HepG2 (cell line): ENCODE data around the gene ZNF367. TPM values are rescaled to one million over a fixed set of nuclear protein-coding genes. Genes with fewer than 3 reads are reported as not detected.
A peak's percentile ranks its signal among the peaks of the same experiment; 100 is the strongest.

Source experiments
- ARNTL ChIP-seq: sonication (generic); formaldehyde crosslinking; IDR thresholded peaks from 2 replicates; pipeline ENCODE4 v1.4.0; 2020; ENCODE audit warnings: mild to moderate bottlenecking, missing genetic modification reagents
- CSRNP1 ChIP-seq: sonication (generic); formaldehyde crosslinking; IDR thresholded peaks from 2 replicates; pipeline ENCODE4 v1.8.1; 2023; ENCODE audit warnings: mild to moderate bottlenecking, missing genetic modification reagents
- EEA1 ChIP-seq: sonication (generic); formaldehyde crosslinking; IDR thresholded peaks from 2 replicates; pipeline ENCODE4 v1.5.1; 2020; ENCODE audit warnings: mild to moderate bottlenecking, missing genetic modification reagents, borderline replicate concordance
- EED ChIP-seq: sonication (generic); formaldehyde crosslinking; IDR thresholded peaks from 2 replicates; pipeline ENCODE4 v1.5.0; 2020; ENCODE audit warnings: mild to moderate bottlenecking, missing genetic modification reagents
- FOXP4 ChIP-seq: sonication (generic); formaldehyde crosslinking; IDR thresholded peaks from 2 replicates; pipeline ENCODE4 v1.4.0; 2020; ENCODE audit warnings: missing genetic modification reagents
- JUND ChIP-seq: sonication (generic); formaldehyde crosslinking; IDR thresholded peaks from 2 replicates; pipeline ENCODE4 v1.8.0; 2022; ENCODE audit warnings: mild to moderate bottlenecking, missing genetic modification reagents
- MEIS2 ChIP-seq: sonication (generic); formaldehyde crosslinking; IDR thresholded peaks from 2 replicates; pipeline ENCODE4 v1.9.0; 2021; ENCODE audit warnings: mild to moderate bottlenecking, missing genetic modification reagents
- MXI1 ChIP-seq: IDR thresholded peaks from 3 replicates; pipeline ENCODE4 v1.6.1; 2012; ENCODE audit warnings: low read depth, low read length, inconsistent platforms, borderline replicate concordance
- NR2C2 ChIP-seq: sonication (generic); formaldehyde crosslinking; IDR thresholded peaks from 2 replicates; pipeline ENCODE4 v1.4.0; 2020; ENCODE audit warnings: missing genetic modification reagents, mild to moderate bottlenecking, moderate library complexity, borderline replicate concordance
- RBM22 ChIP-seq: fragments of 200-400 bp; formaldehyde crosslinking; optimal IDR thresholded peaks from 2 replicates; pipeline ENCODE3; 2017; ENCODE audit warnings: mild to moderate bottlenecking, low read length, moderate library complexity
- RFXAP ChIP-seq: sonication (generic); formaldehyde crosslinking; IDR thresholded peaks from 2 replicates; pipeline ENCODE4 v1.4.0; 2020; ENCODE audit warnings: missing genetic modification reagents, borderline replicate concordance
- SP4 ChIP-seq: sonication (generic); formaldehyde crosslinking; IDR thresholded peaks from 2 replicates; pipeline ENCODE4 v1.8.1; 2023; ENCODE audit warnings: mild to moderate bottlenecking, missing genetic modification reagents
- TAF1 ChIP-seq: sonication (generic); formaldehyde crosslinking; IDR thresholded peaks from 2 replicates; pipeline ENCODE4 v1.4.0; 2020; ENCODE audit warnings: missing genetic modification reagents
- ZMAT3 ChIP-seq: sonication (generic); formaldehyde crosslinking; conservative IDR thresholded peaks from 2 replicates; pipeline ENCODE4 v1.7.0; 2021; ENCODE audit warnings: missing genetic modification reagents
- ZMYM3 ChIP-seq: sonication (generic); formaldehyde crosslinking; IDR thresholded peaks from 2 replicates; pipeline ENCODE4 v1.5.1; 2020; ENCODE audit warnings: mild to moderate bottlenecking, missing genetic modification reagents
- ZMYM4 ChIP-seq: sonication (generic); formaldehyde crosslinking; IDR thresholded peaks from 2 replicates; pipeline ENCODE4 v1.8.1; 2023; ENCODE audit warnings: mild to moderate bottlenecking, missing genetic modification reagents
- ZNF337 ChIP-seq: sonication (generic); formaldehyde crosslinking; IDR thresholded peaks from 2 replicates; pipeline ENCODE4 v1.5.1; 2020; ENCODE audit warnings: missing genetic modification reagents, low read depth, mild to moderate bottlenecking, borderline replicate concordance
- ZNF432 ChIP-seq: sonication (generic); formaldehyde crosslinking; IDR thresholded peaks from 2 replicates; pipeline ENCODE4 v1.5.0; 2020; ENCODE audit warnings: missing genetic modification reagents, mild to moderate bottlenecking, borderline replicate concordance
- ZNF558 ChIP-seq: sonication (generic); formaldehyde crosslinking; IDR thresholded peaks from 2 replicates; pipeline ENCODE4 v1.9.0; 2022; ENCODE audit warnings: mild to moderate bottlenecking, missing genetic modification reagents, borderline replicate concordance
- ZNF597 ChIP-seq: sonication (generic); formaldehyde crosslinking; IDR thresholded peaks from 2 replicates; pipeline ENCODE4 v1.5.0; 2020; ENCODE audit warnings: missing genetic modification reagents
- ZNF670 ChIP-seq: sonication (generic); formaldehyde crosslinking; IDR thresholded peaks from 2 replicates; pipeline ENCODE4 v1.8.0; 2022; ENCODE audit warnings: mild to moderate bottlenecking, missing genetic modification reagents, borderline replicate concordance
- ZNF761 ChIP-seq: sonication (generic); formaldehyde crosslinking; conservative IDR thresholded peaks from 2 replicates; pipeline ENCODE4 v1.4.0; 2020; ENCODE audit warnings: mild to moderate bottlenecking, missing genetic modification reagents
- ZSCAN20 ChIP-seq: sonication (generic); formaldehyde crosslinking; IDR thresholded peaks from 2 replicates; pipeline ENCODE4 v1.4.0; 2020; ENCODE audit warnings: missing genetic modification reagents, mild to moderate bottlenecking, borderline replicate concordance
- polyA plus RNA-seq, 8 experiments: library from polyadenylated mRNA; depleted of rRNA in 3 of 8; stranded (reverse) in 7 of 8; unstranded in 1 of 8; fragments of >200 nt; fragmentation: Illumina TruSeq in 4 of 8; extraction: Trizol in 4 of 8; gene quantifications; 2 replicates each; pipeline versions ENCODE4 v1.2.1 to v1.2.3, GENCODE V29; 2011 to 2016; ENCODE audit warnings: low read depth in 4 of 8, missing spikeins in 1 of 8, mixed read lengths in 1 of 8; ENCODE audit not compliant: insufficient read depth in 1 of 8
- total RNA-seq, 5 experiments: library from RNA; depleted of rRNA; stranded (reverse); fragments of >200 nt; fragmentation: Illumina TruSeq; extraction: Trizol; gene quantifications; 2 replicates each; pipeline ENCODE4 v1.2.3, GENCODE V29; 2016; ENCODE audit warnings: low read depth in 1 of 5
- TF ChIP-seq, protein P1 (sequence below): IDR thresholded peaks from 2 replicates; pipeline ENCODE4 v1.6.1; 2016; ENCODE audit warnings: missing genetic modification reagents, missing compliant biosample characterization

The ZNF367 gene
- total and polyA plus RNA-seq, 2 of the 13 experiments (the other 11 are each of a cell fraction or from before 2014, with no cell fraction given) = 2.9 to 7.7 TPM

GRCh38 chr9:96449845-96450612 lies 31.9 kb upstream of the ZNF367 start, which contains the start of gene HABP4 (continued):
- peak; percentile 40; the same call in 1 of the 2 replicates for TF ChIP-seq NR2C2
- TF ChIP-seq ZNF597 = no peak
- no peak for TF ChIP-seq ZMYM3
- no peak for TF ChIP-seq EED (CRISPR knock-in tag)
- TF ChIP-seq JUND (CRISPR knock-in tag) = no peak
- no peak for TF ChIP-seq FOXP4 (CRISPR knock-in tag)
- TF ChIP-seq ZNF337 (CRISPR knock-in tag) = no peak
- TF ChIP-seq RFXAP = no peak
- TF ChIP-seq ZMYM4 = peak; percentile 91
- no peak for TF ChIP-seq ZNF432 (CRISPR knock-in tag)
- TF ChIP-seq ZSCAN20 (CRISPR knock-in tag) = no peak
- 0 out of 2 replicates have a peak, but pooled peaks have one; percentile 31 for TF ChIP-seq ZNF761 (CRISPR knock-in tag)
- TF ChIP-seq SP4 (CRISPR knock-in tag) = peak; percentile 98
- TF ChIP-seq EEA1 (CRISPR knock-in tag) = no peak
- 0 out of 2 replicates have a peak, but pooled peaks have one; percentile 53 for TF ChIP-seq CSRNP1
- TF ChIP-seq TAF1 (CRISPR knock-in tag) = peak; percentile 36
- peak; percentile 20; the same call in 1 of the 2 replicates for TF ChIP-seq ZNF670
- TF ChIP-seq MEIS2 (CRISPR knock-in tag) = peak; percentile 25; the same call in 1 of the 2 replicates
- no peak for TF ChIP-seq RBM22
- TF ChIP-seq ARNTL = 0 out of 2 replicates have a peak, but pooled peaks have one; percentile 0
- TF ChIP-seq ZNF558 (CRISPR knock-in tag) = no peak
- TF ChIP-seq, protein P1, sequence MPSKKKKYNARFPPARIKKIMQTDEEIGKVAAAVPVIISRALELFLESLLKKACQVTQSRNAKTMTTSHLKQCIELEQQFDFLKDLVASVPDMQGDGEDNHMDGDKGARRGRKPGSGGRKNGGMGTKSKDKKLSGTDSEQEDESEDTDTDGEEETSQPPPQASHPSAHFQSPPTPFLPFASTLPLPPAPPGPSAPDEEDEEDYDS (CRISPR knock-in tag) = peak; percentile 50; the same call in 1 of the 2 replicates
- TF ChIP-seq MXI1 = peak; percentile 76; the same call in 1 of the 3 replicates
- TF ChIP-seq ZMAT3 (CRISPR knock-in tag) = 0 out of 2 replicates have a peak, but pooled peaks have one; percentile 19
